ENCODE data around the gene SETDB2. TPM values are rescaled to one million over a fixed set of nuclear protein-coding genes. Genes with fewer than 3 reads are reported as not detected.

SETDB2 gene
- polyA plus RNA-seq, 1 experiment = 21.7 TPM

- no peak overlapping the region for H3K4me3 ChIP-seq (ENCODE audit: low read depth, low read length)
- TF ChIP-seq CTCF (IDR thresholded peaks at IDR 0.05; ENCODE audit: low read depth, low read length) = no peak
- H3K9me3 ChIP-seq (ENCODE audit: control insufficient read depth, insufficient read depth, low read length) = no peaks in the 10 kb centered on the region
- ChIA-PET POLR2A (no interaction called here), CTCF (interaction anchor here (0.6 to 1.5 kb wide), 2 partner anchors 16 to 392 kb away, joined by 3 read pairs; partner anchors contain the start of gene SPRYD7)
- H3K27ac ChIP-seq (ENCODE audit: low read depth, low read length) = no peak overlapping the region
- no peak for DNase-seq (ENCODE audit: low read depth, low spot score)
- no peaks in the 10 kb centered on the region for H3K27me3 ChIP-seq (ENCODE audit: control insufficient read depth, insufficient read depth, low read length)
Observed at GRCh38 chr13:49543656-49544055, 99.6 kb downstream of the SETDB2 start.

Other genes starting within 250 kb of the SETDB2 start
- not detected in 2 replicates for gene MLNR, start 223.9 kb upstream of the SETDB2 start, polyA plus RNA-seq (2011; rRNA removed)
- gene CDADC1, start 196.3 kb upstream of the SETDB2 start, polyA plus RNA-seq (2011; rRNA removed) = 3.2 and 6.4 TPM in 2 replicates
- gene CAB39L, start 210 bp upstream of the SETDB2 start, polyA plus RNA-seq (2011; rRNA removed) = 21.2 and 26.3 TPM in 2 replicates
- gene PHF11, start 51.7 kb downstream of the SETDB2 start, polyA plus RNA-seq (2011; rRNA removed) = 22.1 and 26.2 TPM in 2 replicates
- gene RCBTB1, start 141.3 kb downstream of the SETDB2 start, polyA plus RNA-seq (2011; rRNA removed) = 22.5 and 28.5 TPM in 2 replicates
- gene ARL11, start 184.2 kb downstream of the SETDB2 start, polyA plus RNA-seq (2011; rRNA removed) = not detected in 2 replicates
- gene EBPL, start 247.2 kb downstream of the SETDB2 start, polyA plus RNA-seq (2011; rRNA removed) = 113 and 131 TPM in 2 replicates

Data from AG04450 (cell line).